Activated CD4-positive, alpha-beta T cell treated with anti-CD3 and anti-CD28 coated beads, Interleukin-2, amount 50 U/mL, for 1 hour (primary cell): ENCODE measurements around the gene TGFB1I1.
"Not testable (repeated sequence)": the region's sequence is repeated elsewhere in the genome, so short reads cannot be mapped to it uniquely, and the experiment has no call there.

Experiments
- DNase-seq: peaks from one replicate; pipeline ENCODE4 v3.0.0-alpha.2; 2020

TGFB1I1 gene

GRCh38 chr16:31473264-31473984, 1.5 kb downstream of the TGFB1I1 start:
- no peak for DNase-seq

DNA sequence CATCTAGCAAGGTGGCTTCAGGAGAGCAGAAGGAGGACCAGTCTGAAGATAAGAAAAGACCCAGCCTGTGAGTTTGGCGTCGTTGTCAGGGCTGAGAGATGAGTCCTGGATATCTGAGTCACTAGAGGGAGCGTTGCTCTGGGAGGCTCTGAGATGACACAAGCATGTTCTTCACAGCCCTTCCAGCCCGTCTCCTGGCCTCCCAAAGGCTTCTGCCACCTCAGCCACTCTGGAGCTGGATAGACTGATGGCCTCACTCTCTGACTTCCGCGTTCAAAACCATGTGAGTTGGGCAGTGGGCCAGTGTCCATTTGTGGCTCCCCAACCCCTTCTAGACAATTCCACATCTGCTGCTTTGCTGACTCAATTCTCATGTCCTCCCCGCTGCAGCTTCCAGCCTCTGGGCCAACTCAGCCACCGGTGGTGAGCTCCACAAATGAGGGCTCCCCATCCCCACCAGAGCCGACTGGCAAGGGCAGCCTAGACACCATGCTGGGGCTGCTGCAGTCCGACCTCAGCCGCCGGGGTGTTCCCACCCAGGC, 2.3 kb downstream of the TGFB1I1 start:
- DNase-seq, result no peak

DNA sequence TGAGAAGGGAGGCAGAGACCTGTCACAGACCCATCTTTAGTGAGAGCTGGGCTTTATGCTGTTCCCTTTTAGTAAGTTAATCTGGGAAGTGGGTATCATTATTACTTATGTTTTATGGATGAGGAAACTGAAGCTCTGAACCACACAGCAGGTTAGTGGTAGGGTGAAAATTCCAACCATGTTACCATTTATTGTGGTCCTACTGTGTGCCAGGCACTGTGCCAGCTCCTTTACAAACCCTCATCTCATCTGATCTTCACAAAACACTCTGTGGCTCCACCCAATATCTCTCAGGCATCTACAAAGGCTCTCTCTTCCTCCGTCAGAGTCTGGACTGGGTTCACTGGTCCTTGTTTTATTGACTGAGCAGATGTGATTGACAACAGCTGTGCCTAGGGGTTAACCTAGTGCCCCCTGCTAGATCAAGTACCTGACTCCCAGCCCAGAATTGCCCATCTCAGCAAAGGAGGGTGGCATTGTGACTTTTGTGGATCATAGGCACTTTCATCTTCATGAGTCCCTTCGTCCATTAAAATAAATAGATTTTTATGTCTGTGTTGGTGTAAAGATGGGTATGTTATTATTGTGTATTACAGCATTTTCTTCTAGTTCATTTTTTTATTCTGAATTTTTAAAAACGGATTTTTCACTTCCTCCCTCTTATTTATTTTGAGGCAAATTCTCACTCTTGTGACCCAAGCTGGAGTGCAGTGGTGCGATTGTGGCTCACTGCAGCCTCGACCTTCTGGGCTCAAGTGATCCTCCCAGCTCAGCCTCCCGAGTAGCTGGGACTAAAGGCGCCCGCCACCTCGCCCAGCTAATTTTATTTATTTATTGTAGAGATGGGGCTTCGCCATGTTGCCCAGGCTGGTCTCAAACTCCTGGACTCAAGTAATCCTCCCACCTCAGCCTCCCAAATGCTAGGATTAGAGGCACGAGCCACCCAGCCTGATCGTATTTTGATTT, 3.1 kb downstream of the TGFB1I1 start:
- no peak for DNase-seq

GRCh38 chr16:31475946-31476302, 4.0 kb downstream of the TGFB1I1 start:
- no peak for DNase-seq

- DNase-seq, result peak; percentile 91
Measured at GRCh38 chr16:31476303-31477219, 4.6 kb downstream of the TGFB1I1 start.

DNA sequence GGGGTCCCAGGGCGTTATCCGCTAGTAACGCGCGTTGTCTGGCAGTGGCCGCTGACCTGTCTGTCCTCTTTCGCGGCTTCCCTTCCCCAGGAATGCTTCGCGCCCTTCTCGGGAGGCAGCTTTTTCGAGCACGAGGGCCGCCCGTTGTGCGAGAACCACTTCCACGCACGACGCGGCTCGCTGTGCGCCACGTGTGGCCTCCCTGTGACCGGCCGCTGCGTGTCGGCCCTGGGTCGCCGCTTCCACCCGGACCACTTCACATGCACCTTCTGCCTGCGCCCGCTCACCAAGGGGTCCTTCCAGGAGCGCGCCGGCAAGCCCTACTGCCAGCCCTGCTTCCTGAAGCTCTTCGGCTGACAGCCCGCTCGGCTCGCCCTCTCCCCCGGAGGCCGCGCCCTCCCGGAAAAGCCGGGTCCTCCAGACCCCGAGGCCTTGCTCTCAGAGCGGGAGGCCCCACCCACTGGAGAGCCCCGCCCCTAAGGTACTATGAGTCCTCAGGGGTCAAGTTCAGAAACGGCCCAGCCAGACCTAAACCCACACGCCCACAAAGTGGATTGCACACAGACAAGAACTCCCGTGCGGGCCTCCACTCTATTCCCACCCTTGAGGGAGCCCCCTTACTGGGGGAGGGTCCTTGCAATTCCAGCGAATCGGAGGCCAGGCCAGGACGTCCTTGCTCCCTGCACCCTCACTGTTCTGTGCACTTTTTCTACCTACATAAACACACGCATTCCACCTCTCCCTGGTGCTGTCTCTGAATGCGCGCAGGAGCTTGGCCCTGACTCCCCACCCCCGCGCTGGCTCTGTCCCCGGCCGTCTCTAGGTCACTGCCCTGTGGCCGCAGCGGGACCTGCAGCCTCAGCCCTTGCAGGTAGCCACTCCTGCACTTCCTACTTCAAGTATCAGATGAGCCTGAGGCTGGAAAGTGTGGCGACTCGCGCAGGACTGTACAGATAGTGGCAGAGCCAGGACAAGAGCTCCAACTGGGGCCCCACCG, 5.6 kb downstream of the TGFB1I1 start:
- no peak for DNase-seq

DNA sequence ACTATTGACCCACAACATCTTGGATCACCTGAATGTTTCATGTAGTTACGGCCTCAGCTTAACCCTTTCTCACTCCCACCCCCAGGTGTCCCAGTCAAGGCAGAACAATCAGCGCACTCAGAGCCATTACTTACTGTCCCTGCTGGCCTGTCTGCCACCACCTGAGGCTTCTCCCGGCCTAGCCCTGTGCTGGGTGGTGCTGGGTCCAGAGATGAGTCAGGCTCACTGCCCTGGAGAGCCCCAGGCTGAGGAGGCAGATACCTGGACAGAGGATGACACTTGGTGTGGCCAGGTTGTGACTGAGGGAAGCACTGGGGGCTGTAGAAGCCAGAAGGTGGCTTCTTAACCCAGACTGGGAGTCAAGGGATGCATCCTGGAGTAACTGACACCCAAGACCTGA, 7.0 kb downstream of the TGFB1I1 start:
- DNase-seq, result no peak

DNA sequence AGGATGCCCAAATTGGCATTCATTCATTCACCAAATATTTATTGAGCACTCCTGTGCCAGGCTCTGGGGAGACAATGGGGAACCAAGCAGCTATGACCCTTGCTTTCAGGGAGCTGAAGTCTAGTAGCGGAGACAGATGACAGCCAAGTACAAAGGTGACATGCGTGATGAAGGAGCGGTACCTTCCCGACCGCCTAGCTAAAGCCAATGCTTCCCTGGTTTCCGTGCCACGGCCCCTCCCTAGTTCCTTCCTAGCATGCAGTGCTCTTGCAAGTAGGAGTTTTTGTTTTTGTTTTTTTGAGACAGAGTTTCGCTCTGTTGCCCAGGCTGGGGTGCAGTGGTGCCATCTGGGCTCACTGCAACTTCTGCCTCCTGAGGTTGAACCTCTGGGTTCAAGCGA, 7.8 kb downstream of the TGFB1I1 start:
- DNase-seq, result no peak

DNA sequence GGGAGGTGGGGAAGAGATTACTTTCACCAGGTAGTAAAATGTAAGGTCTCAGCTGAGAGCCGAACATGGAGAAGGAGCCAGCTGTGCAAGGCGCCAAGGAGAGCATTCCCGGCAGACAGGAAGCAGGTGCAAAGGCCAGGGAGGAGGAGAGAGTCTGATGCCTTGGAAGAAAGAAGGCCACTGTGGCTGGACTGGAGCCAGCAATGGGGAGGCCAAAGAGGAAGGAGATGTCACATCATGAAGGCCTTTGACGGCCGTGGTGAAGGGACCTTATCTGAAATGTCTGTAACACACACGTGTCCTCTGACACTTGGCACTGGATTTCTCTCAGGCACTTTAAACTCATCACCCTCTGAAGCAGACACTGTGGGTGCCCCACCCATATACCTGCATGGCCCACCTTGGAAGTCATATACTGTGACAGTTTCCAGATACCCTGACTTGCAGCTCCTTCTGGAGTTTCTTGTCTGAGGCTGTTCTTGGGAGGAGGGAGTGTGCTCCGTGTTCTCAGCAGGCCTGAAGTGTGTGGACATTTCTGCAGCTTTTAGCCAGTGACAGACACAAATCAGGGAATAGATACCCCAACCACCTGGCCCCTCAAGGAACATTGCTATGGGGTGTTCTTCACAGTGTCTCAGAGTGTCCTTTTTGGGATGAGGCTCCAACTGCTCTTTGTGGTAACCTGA, 9.0 kb downstream of the TGFB1I1 start:
- no peak for DNase-seq

- no peak for DNase-seq
Measured at GRCh38 chr16:31483081-31483480, 11.1 kb downstream of the TGFB1I1 start, which contains the start of gene SLC5A2. Gene SLC5A2 (plus strand): TSS chr16:31483123. CDS start chr16:31483137, 14 bp downstream.

GRCh38 chr16:31484048-31484447, 12.1 kb downstream of the TGFB1I1 start:
- DNase-seq, result not testable (repeated sequence)

DNA sequence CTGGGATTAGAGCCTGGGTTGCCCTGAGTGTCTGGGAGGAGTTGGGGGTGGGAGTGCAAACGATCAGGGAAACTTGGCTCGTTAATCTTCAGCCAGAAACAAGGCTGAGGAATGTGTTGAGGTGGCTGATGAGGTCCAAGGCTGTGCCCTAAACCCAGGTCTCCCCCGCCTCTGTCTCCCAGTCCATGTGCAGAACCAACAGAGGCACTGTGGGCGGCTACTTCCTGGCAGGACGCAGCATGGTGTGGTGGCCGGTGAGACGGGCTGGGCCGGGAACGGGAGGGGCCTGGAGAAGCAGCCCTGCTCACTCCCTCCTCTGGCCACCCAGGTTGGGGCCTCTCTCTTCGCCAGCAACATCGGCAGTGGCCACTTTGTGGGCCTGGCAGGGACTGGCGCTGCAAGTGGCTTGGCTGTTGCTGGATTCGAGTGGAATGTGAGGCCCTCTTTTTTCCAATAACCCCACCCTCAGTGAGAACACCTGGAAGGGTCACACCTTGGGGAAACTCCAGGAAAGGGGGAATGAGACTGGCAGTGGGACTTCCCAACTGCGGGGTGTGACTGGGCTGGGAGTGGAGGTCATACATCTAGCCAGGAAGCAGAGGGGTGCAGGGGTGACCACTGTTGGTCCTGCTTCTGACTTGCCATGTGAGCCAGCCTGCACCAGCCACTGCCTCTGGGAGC, 12.7 kb downstream of the TGFB1I1 start:
- DNase-seq, result no peak

GRCh38 chr16:31485571-31485970, 13.6 kb downstream of the TGFB1I1 start:
- DNase-seq, result no peak

DNA sequence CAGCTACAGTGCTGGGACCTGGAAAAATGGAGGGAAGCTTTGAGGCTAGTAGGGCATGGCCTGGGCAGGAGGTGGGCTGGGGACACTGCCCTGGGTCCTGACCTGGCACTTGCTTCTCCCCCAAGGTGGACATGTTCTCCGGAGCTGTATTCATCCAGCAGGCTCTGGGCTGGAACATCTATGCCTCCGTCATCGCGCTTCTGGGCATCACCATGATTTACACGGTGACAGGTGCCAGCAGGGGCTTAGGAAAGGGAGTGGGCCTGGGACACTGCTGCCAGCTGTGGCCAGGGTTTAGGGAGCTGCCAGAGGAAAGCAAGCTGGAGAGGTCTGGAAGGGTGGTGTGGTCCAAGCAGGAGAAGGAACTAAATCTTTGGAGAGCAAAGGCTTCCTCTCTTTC, 14.1 kb downstream of the TGFB1I1 start:
- DNase-seq, result no peak

GRCh38 chr16:31487071-31487719, 15.2 kb downstream of the TGFB1I1 start:
- DNase-seq, result no peak

DNA sequence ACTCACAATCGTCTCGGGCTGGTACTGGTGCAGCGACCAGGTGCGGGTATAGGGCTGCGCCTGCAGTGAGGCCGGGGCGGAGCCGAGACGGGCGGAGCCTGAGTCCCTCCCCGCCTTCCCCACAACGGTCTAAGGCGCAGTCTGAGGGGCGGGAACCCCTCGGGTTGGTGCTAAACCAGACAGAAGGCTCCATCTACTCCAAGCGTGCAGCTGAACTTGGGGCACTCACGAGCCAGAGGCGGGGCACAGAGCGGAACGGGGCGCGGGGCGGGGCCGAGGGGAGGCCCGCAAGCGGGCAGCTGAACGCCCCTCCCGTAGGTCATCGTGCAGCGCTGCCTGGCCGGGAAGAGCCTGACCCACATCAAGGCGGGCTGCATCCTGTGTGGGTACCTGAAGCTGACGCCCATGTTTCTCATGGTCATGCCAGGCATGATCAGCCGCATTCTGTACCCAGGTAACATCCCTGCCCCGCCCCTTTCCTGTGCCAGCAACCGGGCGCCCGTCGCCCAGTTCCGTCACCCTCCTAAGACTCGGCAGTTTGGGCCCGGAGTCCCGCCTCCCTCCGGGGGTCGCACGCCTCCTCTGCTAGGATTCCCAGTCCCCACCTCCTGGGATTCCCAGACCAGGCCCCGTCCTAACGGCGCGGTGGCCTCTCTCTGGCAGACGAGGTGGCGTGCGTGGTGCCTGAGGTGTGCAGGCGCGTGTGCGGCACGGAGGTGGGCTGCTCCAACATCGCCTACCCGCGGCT, 15.9 kb downstream of the TGFB1I1 start:
- DNase-seq, result peak; percentile 74

GRCh38 chr16:31488468-31489297, 16.7 kb downstream of the TGFB1I1 start:
- no peak for DNase-seq

DNA sequence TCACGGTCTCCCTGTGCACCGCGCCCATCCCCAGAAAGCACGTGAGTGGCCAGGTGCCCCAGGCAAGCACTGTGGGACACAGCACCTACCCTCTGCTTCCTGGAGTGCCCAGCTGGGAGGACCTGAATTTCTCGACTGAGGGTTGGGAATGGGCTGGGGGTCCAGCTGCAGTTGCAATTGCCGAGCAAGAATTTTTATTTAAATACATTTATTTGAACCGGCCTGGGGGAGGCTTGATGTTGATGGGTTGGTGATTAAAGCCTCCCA, 17.3 kb downstream of the TGFB1I1 start:
- no peak for DNase-seq
